Left lung (tissue), 10 donors: Measurements from ENCODE around the gene F2. TPM values are rescaled to one million over a fixed set of nuclear protein-coding genes. Genes with fewer than 3 reads are reported as not detected.

ENCODE experiments used
- ATAC-seq: fragments of 200-7000 bp; cut with Tn5 transposase; one replicate; pipeline ENCODE4 v1.9.1; 2020; ENCODE audit warnings: moderate library complexity
- DNase-seq, 4 donors: peaks; one replicate each; pipeline ENCODE4 v3.0.0-alpha.2; 2013 to 2020
- H3K27ac ChIP-seq, 2 donors: fragments of 200-600 bp; sonication (generic) in 1 of 2; one replicate each; pipeline versions ENCODE4 v1.5.0 to v1.8.0; 2020 to 2021
- H3K27me3 ChIP-seq, 2 donors: fragments of 200-600 bp; sonication (generic) in 1 of 2; one replicate each; pipeline versions ENCODE4 v1.5.0 to v1.8.0; 2020 to 2021
- H3K36me3 ChIP-seq, 2 donors: fragments of 200-600 bp; sonication (generic) in 1 of 2; one replicate each; pipeline versions ENCODE4 v1.5.0 to v1.8.0; 2020 to 2021
- H3K4me1 ChIP-seq, 2 donors: fragments of 200-600 bp; one replicate each; pipeline ENCODE4 v1.8.0; 2021
- H3K4me3 ChIP-seq, 2 donors: fragments of 200-600 bp; sonication (generic) in 1 of 2; one replicate each; pipeline versions ENCODE4 v1.5.0 to v1.8.0; 2020 to 2021; ENCODE audit warnings: mild to moderate bottlenecking in 1 of 2
- H3K9me3 ChIP-seq, 2 donors: fragments of 200-600 bp; sonication (generic) in 1 of 2; one replicate each; pipeline versions ENCODE4 v1.5.0 to v1.8.0; 2020 to 2021
- CTCF ChIP-seq, 2 donors: fragments of 200-600 bp; sonication (generic) in 1 of 2; IDR thresholded peaks; one replicate each; pipeline versions ENCODE4 v1.5.0 to v1.8.0; 2021; ENCODE audit warnings: antibody characterized with exemption in 2 of 2
- intact Hi-C, 2 donors: fragments of 100-400 bp; cut with DNase I; formaldehyde crosslinking; loops; one replicate each; pipeline versions ENCODE4 v1.11.2 to v1.14.2; 2022
- polyA plus RNA-seq, 6 donors: library from polyadenylated mRNA; unstranded; fragments of 120-200 nt; gene quantifications; one replicate each; pipeline ENCODE4 v1.2.1, GENCODE V29; 2013; ENCODE audit not compliant: insufficient read length in 6 of 6
- total RNA-seq, 2 donors: library from RNA; stranded (reverse); fragmentation: NEBNext Ultra II Directional; extraction: Animal tissue kit (Norgen Biotek cat#: 25700); gene quantifications; one replicate each; pipeline ENCODE4 v1.2.1, GENCODE V29; 2021
- donor health status: DM: no; HTN: yes; CAD: no.
- donor health status: DM: no; HTN: no; CAD: no.

The F2 gene
- total and polyA plus RNA-seq, 8 donors, result 0.17 to 0.56 (median 0.42) TPM; not detected in 5

GRCh38 chr11:46737699-46738098 is 18.7 kb downstream of the F2 start:
- no peak for DNase-seq
- intact Hi-C loops, result no loop called here

GRCh38 chr11:46738887-46739286 is 19.9 kb downstream of the F2 start:
- TF ChIP-seq CTCF (IDR thresholded peaks at IDR 0.05), result no peak
- Histone ChIP-seq H3K27ac (no peak overlapping the region), H3K27me3 (no peaks in the 10 kb centered on the region), H3K4me1 (no peaks in the 10 kb centered on the region), H3K36me3 (peaks cover 0 to 29% of the 10 kb centered on the region in 2 donors), H3K9me3 (no peaks in the 10 kb centered on the region), H3K4me3 (no peak overlapping the region)
- ATAC-seq, result no peak
- intact Hi-C loops, result no loop called here
- no peak for DNase-seq

More at GRCh38 chr11:46737699-46738098, 18.7 kb downstream of the F2 start:
- no peaks in the 10 kb centered on the region for H3K4me1 ChIP-seq
- no peak overlapping the region for H3K4me3 ChIP-seq
- H3K27me3 ChIP-seq, result no peaks in the 10 kb centered on the region
- ATAC-seq, result no peak
- no peak overlapping the region for H3K27ac ChIP-seq
- TF ChIP-seq CTCF (IDR thresholded peaks at IDR 0.05), result no peak
- peaks cover 0 to 17% of the 10 kb centered on the region in 2 donors for H3K36me3 ChIP-seq
- no peaks in the 10 kb centered on the region for H3K9me3 ChIP-seq

GRCh38 chr11:46741600-46742484 is 22.8 kb downstream of the F2 start:
- Histone ChIP-seq H3K36me3 (peaks cover 0 to 59% of the 10 kb centered on the region in 2 donors), H3K4me3 (no peak overlapping the region), H3K9me3 (no peaks in the 10 kb centered on the region), H3K4me1 (no peaks in the 10 kb centered on the region), H3K27me3 (no peaks in the 10 kb centered on the region), H3K27ac (no peak overlapping the region)
- intact Hi-C loops, result no loop called here
- DNase-seq (no peak), ATAC-seq (no peak)
- no peak for TF ChIP-seq CTCF (IDR thresholded peaks at IDR 0.05)

GRCh38 chr11:46743043-46743442 is 24.0 kb downstream of the F2 start:
- H3K27me3 ChIP-seq, result no peaks in the 10 kb centered on the region
- no peak for ATAC-seq
- no peak for TF ChIP-seq CTCF (IDR thresholded peaks at IDR 0.05)
- no peak overlapping the region for H3K27ac ChIP-seq
- no peak overlapping the region for H3K4me3 ChIP-seq
- no peaks in the 10 kb centered on the region for H3K9me3 ChIP-seq
- DNase-seq, result no peak
- intact Hi-C loops, result no loop called here
- H3K36me3 ChIP-seq, result peaks cover 0 to 71% of the 10 kb centered on the region in 2 donors
- no peaks in the 10 kb centered on the region for H3K4me1 ChIP-seq

- Histone ChIP-seq H3K4me1 (no peaks in the 10 kb centered on the region), H3K9me3 (no peaks in the 10 kb centered on the region), H3K27me3 (no peaks in the 10 kb centered on the region), H3K36me3 (peaks cover 0 to 79% of the 10 kb centered on the region in 2 donors), H3K27ac (no peak overlapping the region), H3K4me3 (no peak overlapping the region)
- no peak for TF ChIP-seq CTCF (IDR thresholded peaks at IDR 0.05)
- ATAC-seq (no peak), DNase-seq (no peak)
- intact Hi-C loops, result no loop called here
Observed at GRCh38 chr11:46743693-46744339, 24.8 kb downstream of the F2 start.
